ENCODE results near the gene ZNF276.

- no peak for TF ChIP-seq POLR2A (IDR thresholded peaks at IDR 0.05)
- TF ChIP-seq CTCF (IDR thresholded peaks at IDR 0.05): no peak
Observed at GRCh38 chr16:89759746-89760340, 38.5 kb downstream of the ZNF276 start.

Measured in adrenal gland (tissue), 5 donors.